SKM-1 (cell line): ENCODE data around the gene CHI3L1.

Experiments used
- DNase-seq: peaks from one replicate; lab custom pipeline; 2025; ENCODE audit not compliant: unreplicated experiment; lab: John Stamatoyannopoulos, UW

The CHI3L1 gene

DNA sequence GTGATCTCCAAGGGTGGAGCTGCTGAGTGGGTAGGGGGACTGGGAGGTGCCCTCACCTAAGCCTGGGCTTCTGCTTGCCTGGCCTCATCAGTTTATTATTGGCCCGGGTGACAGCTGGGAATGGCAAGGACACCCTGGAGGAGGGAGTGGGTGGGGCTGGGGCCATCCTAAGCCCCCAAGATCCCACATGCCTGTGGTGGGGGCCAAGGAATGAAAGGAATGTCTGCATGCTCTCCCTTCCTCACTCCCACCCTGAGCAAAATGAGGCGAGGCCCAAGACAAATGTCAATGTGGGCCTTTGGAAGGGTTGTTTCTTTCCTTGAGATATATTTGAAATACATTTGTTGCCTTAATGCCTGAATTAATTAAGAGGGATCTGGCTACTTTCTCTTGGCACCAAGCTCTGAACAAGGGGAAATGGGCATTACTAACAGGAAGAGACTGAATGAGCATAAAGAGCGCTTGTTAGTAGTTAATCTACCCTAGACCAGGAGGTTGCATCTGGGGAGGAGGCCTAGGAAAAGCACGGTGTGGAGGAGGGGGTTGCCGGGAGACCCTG is 19.7 kb upstream of the CHI3L1 start:
- DNase-seq: no peak

DNA sequence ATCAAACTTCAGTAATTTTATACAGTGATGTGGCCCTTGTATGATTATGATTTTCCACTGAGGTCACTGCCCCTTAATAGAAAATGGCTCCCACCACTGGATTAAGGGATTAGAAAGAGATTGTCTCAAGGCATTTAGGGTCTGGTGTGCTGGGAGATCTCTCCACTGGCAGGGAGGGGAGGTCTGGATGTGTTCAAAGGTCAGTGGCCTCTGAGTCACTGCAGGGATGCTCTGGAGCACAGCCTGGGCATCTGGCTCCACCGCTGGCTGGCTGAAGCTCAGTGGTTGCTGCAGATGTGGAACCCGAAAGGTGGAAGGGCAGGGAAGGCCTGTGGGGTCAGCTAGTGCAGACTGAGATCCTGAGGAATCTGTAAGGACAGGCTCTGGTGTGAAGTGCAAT is 18.3 kb upstream of the CHI3L1 start:
- DNase-seq: no peak

DNA sequence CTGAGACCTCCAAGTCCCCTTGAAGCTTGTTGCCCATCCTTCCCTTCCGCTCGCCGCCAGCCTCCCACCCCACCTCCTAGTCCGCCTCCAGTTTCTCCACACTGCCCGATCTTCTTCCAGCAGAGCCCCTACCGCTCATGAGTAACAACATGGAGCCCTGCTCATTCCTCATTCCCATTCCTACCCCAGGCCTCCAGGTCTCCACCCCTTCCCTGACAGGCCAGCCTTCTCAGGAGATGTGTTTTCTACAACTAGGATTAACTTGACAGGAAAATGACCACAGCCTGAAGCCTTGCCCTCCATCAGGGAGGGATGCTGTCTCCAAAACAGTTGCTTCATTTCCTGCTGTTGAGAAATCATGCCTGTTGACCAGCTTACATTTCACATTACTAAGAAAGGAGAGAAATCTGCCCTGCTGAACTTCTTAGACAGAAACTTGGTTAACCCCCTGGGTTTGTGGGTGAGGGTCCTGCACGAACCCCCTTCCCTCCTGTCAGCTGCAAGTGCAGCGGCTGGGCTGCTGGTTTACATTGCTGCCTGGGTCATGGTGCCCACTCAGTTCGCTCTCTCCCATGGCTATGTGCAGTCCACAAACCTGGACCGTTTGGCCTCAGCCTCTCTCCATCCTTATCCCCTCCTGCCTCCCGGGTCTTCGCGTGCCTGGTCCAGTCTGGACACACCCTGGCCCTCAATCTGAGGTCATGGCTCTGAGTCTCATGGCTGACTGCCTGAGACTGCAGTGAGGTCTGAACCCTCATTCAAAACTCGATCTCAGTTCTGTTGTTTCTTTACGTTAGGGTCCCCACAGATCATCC is 16.1 kb upstream of the CHI3L1 start:
- DNase-seq: peak; percentile 78

DNA sequence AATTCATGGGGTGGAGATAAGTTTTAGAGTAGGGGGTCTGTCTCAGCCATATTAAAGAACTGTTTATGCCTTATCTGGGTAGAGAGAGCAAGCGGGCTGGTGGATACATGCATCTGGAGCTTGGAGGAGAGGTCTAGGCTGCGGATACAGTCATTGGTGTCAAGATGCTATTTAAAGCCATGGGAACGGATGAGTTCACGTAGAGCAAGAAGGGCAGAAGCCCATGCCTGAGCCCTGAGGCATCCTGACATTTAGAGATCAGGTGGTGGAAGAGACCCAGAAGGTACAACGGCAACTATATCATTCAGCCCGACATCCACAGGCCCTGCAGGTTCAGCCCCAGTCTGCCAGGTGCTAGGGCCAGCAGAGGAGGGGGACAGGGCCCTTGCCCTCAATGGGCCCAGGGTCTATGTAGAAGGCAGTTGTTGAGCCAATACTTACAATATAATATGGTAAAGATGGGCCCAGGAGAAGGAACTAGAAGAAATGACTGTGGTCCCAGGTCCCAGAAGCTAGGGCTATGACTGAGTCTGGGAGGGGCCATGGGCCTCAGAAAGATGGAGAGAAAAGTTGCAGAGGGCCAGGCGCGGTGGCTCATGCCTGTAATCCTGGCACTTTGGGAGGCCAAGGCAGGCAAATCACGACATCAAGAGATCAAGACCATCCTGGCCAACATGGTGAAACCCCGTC is 15.2 kb upstream of the CHI3L1 start:
- DNase-seq: no peak

DNA sequence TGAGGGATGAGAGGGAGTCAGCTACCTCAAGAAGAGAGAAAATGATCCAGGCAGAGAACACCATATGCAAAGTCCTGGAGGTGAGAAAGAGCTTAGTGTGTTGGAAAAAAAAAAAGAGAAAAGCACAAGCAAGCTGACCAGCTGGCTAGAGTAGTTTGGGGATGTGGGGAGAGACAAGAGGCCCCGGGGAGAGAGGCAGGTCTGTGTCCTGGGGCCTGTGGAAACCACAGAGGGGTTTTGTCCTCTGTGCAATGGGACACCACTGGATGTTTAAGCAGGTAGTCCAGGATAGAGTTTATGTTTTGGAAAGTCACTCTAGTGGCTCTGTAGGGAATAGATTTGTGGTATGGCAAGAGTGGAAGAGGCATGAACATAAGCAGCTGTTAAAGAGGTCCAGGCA is 14.4 kb upstream of the CHI3L1 start:
- DNase-seq: no peak

DNA sequence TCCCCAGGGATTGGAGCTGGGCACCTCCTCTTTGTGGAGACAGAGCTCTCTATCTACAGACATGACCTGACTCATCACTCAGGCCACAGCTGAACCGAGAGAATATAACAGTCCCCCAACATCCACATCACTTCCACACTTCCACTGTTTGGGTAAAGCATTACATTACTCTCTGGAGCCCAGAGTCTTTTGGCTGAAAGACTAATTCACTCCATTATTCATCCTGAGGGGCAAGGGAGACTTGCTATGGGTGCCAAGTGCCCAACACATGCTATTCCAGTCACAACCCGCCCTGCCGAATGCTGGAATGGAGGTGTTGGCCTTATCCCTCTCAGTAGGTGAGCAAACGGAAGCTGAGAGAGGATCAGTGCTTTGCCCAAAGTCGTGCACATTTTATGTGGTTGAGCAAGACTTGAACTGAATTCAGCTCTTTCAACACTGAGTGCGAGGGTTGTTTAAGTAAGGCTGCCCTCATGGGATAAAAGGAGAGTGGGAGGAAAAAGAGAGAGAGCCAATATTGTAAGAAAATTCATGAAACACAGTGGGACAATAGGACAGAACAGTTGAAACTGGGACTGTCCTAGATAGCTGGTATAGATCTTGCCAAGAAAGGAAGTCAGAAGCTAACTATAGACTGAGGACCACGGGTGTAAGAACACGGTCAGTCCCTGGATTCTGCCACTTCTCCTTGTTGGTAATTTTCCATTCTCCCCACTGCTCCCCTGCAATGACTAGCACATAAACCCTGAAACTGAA is 13.5 kb upstream of the CHI3L1 start:
- peak; percentile 71 for DNase-seq

DNA sequence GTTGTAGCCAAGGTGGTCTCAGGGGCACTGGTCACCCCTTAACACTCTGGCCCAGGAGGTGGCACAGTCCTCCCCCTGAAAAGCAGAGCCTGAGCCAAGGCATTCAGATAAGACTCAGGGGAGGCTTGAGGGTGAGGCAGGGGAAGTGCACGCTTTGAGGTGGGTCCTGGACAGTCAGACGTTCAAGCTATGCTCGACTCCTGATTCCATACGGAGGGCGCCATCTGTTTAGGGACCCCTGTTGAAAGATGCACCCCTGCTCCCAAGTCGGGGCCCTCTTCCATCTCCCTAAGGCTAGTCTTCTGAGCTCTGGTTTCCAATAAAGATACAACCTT is 12.9 kb upstream of the CHI3L1 start:
- no peak for DNase-seq

DNA sequence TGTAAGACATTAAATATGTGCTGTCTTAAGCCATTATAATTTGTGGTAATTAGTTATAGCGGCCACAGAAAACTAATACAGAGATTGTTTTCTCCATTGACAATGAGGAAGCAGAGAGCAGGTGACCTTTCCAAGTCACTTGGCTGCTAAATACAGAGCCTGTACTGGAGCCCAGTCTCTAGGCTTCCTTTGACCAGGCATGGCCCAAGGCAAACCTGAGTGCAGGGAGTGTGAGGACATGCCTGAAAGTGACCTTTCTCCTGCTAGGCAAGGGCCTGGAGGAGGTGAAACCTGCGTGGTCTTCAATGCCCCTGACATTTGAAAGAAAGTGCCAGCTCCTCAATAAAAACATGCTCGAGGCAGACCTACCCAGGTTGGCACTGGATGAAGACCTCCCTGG is 12.5 kb upstream of the CHI3L1 start:
- DNase-seq: no peak

DNA sequence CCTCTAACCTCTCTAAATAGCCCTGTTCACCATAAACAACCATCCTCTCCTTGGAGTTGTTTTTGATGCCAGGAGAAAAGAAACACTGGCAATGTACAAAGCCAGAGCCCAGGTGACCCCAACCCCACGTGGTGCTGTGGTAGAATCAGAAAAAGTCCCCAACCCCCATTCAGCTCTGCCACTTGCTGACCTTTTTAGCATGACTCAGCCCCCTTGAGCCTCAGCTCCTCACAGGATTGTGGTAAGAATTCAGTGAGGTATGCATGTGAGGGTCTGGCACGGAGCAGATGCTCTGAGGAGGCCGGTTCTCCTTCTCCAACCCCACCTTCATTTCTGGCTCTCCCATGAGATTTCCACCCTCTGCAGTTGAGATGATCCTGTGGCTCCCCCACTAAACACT is 11.1 kb upstream of the CHI3L1 start:
- no peak for DNase-seq

DNA sequence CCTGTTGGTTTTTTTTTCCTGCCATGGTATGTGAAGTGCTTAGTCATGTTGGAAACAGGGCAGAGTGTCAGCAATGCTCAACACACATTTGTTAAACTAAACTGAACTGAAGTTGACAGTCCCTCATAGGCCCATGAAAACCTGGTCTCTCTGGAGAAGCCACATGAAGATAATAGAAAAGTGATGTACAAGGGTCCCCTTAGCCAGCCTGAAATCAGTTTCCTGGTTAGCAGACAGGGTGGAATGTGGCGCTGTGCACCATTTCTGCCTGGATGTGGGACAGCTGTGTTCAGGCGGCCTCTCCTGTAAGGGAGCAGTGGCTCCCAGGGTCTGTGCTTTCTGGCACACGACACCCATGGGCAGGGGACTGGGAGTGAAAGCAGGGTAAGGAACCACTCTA is 9.9 kb upstream of the CHI3L1 start:
- DNase-seq: no peak

DNA sequence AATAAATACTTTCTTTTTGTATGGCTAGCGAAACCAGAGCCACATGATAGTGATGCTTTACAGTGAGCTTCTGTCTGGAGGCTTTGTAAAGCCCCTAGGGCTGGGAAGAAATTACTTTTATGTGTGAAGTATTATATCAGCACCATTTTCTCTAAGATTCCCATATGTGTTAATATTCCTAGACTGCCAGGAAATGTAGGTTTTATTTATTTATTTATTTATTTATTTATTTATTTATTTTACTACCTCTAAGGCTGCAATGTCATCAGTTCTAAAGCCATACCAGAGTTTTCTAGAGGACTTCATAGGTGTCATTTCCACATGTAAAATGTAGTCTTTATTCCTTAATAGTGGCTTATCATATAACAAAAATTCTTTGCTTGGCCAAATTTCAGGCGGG is 4.4 kb upstream of the CHI3L1 start:
- DNase-seq: no peak

DNA sequence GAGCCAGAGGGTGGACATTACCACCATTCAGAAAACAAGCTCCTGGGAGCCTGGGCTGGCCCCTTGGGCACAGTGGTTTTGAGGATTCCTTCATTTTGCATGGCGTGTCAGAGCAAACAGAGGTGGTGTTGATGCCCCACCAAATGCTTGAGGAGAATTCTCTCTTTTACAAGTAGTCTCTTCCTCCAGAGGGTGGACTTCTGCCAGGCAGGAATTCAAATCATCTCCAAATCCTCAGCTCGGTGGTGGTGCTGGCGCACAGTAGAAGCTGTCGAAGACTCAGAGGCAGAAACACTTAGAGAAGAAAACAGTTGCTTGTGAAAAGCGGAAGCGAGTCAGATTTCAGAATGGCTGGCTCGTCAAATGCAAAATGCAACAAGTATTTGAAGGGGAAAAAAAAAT is 3.4 kb upstream of the CHI3L1 start:
- DNase-seq: no peak

DNA sequence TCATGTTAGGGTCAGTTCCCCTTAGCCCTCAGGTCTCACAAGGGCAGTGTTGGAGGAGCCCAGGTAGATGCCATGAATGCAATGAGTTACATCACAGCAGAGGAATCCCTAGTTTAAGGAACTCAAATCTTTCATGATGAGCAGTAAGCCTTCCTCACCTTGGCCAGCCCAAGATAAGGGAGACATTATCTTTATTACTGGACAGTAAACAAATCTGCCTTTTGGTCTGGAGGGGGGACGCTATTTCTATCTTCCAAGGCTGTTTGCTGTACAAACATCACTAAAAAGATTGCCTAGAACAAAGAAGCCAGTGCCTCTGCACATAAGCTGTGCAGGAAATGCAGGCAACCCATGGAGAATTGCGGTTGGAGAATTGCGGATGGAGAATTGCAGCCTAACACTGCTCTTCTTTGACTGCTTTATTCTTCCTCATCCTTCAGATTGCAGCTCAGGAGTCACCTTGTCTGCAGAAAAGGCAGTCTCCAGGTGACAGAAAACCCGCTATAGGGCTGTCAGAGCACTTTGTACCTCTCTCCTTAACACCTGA is 2.3 kb upstream of the CHI3L1 start:
- no peak for DNase-seq

DNA sequence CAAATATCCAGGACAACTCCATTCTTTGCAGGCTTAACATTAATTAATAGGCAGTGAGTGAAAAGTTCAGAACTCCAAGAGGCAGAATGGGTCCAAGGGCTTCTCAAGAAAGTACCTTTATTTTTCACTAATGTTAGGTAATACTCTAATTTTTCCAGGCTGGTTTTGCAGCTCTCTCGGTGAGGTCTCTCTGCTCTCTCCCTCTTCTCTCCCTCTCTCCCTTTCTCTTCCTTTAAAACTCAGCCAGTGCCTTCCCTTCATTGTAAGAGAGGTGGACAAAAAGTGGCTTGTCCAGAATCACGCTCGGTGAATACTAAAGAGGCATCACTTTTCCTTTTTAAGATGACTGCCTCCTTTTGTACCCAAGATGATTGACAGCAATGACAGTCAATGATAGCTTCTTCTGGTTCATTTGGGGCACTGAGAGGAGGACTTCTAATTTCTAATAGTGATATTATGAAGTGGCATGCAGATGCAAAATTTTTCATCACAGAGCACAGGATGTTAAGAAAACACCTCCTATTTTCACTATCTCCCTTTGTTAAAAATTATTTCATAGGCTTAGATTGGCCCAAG is 1.3 kb upstream of the CHI3L1 start:
- no peak for DNase-seq

DNA sequence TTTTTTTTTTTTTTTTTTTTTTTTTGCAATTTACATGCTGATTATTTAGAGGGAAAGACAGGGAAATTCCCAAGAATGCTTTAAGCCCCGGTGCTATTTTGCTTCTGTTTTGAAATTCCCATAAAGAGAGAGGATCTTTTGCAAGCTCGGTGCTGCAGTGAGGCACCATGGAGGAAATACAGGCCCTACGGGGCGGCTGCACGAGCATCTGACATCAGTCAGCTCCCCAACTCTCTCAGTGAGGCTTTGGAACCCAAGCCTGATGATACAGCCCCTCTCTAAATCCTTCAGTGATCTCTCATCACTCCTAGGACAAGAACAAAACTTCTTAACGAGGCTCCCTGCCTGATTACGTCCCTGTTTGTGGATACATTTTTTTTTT is 791 bp upstream of the CHI3L1 start:
- DNase-seq: no peak

DNA sequence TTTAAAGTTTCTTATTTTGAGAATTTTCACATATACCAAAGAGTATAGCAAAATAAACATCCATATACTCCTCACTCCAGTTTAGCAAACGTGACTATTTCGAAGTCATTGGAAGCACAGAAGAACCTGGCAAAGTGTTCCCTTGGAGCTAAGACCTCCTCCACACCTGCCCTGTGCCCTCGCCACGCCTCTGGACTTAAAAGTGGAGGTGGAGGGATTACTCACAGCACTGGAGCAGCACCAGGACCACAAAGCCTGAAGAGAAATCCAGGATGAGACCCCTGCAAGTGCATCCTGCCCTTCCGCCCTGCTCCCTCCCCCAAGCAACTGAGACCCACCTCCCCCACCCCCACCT is 436 bp downstream of the CHI3L1 start:
- DNase-seq: no peak

DNA sequence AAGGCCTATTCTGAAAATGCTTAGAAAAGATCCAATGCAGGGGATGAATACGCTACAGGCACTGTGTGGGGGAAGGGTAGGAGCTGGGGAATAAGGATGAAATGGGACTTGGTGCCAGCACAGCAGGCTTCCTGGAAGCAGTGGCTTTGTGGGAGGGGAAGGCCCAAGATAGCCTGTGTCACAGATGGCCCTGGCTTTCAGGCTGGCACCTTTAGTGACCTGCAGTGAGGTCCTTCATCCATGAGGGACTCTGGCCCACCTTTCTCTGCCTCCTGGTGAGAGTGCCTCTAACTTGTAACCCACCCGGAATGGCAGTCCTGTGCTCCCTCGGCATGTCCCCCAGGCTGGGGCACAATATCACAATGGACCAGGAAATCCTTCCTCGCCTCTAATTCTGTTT is 919 bp downstream of the CHI3L1 start:
- no peak for DNase-seq

DNA sequence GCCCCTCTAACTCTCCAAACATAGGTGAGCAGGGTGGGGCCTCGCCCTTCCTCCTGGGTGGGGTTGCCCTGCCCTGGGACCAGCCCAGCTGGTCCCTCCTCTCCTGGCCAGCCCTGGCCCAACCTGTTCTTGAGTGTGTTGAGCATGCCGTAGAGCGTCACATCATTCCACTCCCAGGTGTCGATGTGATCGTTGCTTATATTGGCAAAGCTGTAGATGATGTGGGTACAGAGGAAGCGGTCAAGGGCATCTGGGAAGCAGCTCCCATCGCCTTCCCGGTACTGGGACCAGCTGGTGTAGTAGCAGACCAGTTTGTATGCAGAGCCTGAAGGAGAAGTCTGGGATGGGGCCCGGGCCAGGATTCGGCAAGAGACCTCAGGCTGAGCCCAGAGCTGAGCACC is 1.4 kb downstream of the CHI3L1 start:
- no peak for DNase-seq

DNA sequence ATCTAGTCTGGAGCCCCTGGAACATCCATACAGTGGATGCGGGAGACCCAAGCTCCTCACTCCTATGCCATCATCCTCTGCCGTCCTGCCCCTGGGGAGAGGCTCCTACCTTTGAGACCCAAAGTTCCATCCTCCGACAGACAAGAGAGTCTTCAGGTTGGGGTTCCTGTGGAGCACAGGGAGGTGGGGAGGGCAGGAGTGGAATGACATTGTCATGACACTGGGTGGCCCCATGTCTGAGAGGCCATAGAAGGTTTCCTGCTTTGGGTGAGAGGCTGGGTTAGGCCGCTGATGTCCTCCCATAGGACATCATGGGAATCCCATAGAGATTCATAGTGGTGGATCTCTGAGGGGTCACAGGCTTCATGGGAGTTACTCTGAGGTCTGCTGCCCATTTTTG is 2.0 kb downstream of the CHI3L1 start:
- DNase-seq: no peak

DNA sequence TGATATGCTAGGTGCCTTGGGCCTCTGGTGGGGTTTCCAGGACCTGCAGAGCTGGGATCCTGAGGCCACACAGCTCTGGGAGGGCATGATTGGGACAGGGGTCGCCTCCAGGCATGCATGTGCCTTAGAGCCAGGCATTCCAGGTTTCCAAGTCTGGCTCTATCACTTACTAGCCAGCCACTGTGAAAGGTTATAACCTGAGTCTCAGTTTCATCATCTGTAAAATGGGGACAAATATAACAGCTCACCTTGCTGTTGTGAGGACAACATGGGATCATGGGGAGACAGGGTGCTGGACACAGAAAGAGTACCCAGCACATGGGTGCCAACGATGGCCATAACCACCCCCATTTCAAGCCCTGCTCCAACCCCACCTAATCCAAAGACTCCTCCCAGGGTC is 2.7 kb downstream of the CHI3L1 start:
- no peak for DNase-seq

DNA sequence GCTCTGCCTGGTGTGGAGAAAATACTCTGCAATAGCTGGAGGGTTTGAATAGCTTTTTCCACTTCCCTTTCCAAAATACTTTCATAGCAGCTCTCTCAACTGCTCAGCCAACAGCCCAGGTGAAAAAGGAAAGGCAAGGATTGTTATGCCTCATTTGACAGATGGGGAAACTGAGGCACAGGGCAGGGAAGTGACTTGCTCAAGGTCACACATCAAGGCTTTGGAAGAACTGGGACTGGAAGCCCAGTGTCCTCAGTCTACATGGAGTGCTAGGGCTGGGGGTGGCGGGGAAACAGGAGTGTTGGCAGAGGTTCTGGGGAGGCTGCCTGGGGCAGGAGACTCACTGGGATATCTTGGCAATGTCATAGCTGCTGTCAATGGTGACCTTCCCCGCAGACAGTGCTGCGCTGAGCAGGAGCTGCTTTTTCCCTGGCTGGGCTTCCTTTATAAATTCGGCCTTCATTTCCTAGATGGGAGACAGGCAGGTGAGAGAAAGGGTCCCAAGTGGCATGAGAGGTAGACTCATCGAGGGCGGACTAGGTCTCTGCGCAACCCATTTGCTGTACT is 4.0 kb downstream of the CHI3L1 start:
- no peak for DNase-seq
